Renal pelvis (tissue), 4 donors: ENCODE data around the gene ARHGEF28. TPM values are rescaled to one million over a fixed set of nuclear protein-coding genes. Genes with fewer than 3 reads are reported as not detected.

Source experiments
- DNase-seq: peaks from one replicate; pipeline ENCODE4 v3.0.0-alpha.2; 2013
- polyA plus RNA-seq, 3 donors: library from polyadenylated mRNA; unstranded; fragments of 120-200 nt; gene quantifications; one replicate each; pipeline ENCODE4 v1.2.1, GENCODE V29; 2013; ENCODE audit not compliant: insufficient read length in 3 of 3

ARHGEF28 gene
- polyA plus RNA-seq, 3 donors: 42.6 to 72.4 (median 60.2) TPM

DNA sequence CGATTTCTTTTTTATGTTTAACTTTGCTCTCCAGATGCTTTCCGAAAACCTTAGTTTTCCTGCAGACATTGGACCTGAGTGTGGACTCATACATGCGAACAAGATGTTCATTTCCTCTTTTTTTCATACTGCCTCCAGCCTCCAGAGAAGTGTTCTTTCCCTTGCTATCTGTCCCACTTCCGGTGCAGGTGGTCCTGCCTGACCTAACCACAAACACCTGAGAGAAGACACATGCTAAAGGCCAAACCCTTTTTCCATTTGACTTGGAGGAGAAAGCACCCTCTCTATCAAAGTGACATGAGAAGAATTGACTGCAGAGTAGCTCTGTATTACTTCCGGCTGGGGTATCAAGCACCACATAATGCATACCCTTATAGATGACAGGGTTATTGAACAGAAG is 334.0 kb downstream of the ARHGEF28 start:
- no peak for DNase-seq

DNA sequence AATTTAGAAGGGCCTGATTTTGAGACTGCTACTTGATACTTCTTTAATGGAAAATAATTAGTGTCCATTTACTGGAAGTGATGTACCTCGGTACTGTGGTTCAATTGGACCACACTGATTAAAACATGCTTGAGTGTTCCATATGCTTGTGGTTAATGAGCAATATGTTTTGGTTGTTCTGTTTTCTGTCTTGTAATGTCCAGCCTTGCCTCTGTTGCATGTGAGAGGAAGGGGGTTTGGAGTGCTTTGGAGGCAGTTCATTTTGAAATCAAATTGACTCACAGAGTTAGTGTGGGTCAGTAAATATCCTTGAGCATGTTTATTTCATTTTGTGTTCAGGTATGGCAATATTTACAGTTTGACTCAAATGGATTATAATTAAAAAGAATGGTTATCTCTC is 334.4 kb downstream of the ARHGEF28 start:
- no peak for DNase-seq

- peak; percentile 57 for DNase-seq
Observed at GRCh38 chr5:73962801-73963425, 336.9 kb downstream of the ARHGEF28 start.

DNA sequence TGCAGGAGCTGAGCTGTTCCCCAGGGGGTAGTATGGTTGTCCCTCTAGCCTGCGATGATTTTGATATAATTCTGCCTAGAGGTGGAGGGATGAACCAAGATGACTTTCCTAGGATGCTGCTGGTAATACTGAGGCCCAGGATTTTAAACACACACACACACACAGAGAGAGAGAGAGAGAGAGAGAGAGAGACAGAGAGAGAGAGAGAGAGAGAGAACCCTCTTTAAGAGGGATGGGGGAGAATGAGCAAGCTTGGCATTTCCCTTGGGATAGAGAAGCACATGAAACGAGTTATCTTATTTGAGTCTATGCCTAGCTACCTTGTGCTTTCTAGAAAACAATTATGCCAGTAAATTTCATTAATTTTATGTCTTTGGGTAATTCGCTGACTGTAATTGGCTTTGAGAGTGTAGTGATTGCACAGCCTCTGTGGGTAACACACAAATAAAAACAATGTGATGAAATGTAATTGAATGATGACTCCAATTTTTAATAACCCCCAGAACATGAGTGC is 338.4 kb downstream of the ARHGEF28 start:
- no peak for DNase-seq

GRCh38 chr5:73966451-73966850 is 340.5 kb downstream of the ARHGEF28 start:
- DNase-seq: no peak

DNA sequence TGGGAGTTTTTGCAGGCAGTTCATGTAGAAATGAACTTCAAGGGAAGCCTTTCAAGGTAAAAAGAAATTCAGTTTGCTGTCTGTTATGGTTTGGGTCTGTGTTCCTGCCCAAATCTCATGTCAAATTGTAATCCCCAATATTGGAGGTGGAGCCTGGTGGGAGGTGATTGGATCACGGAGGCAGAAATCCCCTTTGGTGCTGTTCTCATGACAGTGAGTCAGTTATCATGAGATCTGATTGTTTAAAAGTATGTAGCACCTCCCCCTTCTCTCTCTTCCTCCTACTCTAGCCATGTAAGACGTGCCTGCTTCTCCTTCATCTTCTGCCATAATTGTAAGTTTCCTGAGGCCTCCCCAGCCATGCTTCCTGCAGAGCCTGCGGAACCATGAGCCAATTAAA is 341.4 kb downstream of the ARHGEF28 start:
- DNase-seq: no peak

DNA sequence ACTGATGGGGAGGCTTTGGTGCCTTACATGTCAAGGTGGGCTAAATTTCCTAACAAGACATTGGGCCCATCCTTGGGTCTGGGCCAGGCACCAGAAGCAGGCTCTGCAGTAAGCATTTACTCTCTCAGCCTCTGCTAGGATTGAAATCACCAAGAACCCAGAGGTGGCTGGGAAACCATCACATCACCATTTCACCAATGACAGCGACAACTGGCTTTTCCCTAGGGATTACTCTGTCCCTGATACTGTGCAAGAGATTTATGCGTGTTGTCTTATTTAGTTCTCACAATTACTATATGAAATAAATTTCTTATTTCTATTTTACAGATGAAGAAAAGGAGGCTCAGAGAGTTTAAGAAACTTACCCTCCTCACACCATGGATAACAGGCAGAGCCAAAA is 342.2 kb downstream of the ARHGEF28 start:
- no peak for DNase-seq

GRCh38 chr5:73968729-73969128 is 342.7 kb downstream of the ARHGEF28 start:
- DNase-seq: no peak

DNA sequence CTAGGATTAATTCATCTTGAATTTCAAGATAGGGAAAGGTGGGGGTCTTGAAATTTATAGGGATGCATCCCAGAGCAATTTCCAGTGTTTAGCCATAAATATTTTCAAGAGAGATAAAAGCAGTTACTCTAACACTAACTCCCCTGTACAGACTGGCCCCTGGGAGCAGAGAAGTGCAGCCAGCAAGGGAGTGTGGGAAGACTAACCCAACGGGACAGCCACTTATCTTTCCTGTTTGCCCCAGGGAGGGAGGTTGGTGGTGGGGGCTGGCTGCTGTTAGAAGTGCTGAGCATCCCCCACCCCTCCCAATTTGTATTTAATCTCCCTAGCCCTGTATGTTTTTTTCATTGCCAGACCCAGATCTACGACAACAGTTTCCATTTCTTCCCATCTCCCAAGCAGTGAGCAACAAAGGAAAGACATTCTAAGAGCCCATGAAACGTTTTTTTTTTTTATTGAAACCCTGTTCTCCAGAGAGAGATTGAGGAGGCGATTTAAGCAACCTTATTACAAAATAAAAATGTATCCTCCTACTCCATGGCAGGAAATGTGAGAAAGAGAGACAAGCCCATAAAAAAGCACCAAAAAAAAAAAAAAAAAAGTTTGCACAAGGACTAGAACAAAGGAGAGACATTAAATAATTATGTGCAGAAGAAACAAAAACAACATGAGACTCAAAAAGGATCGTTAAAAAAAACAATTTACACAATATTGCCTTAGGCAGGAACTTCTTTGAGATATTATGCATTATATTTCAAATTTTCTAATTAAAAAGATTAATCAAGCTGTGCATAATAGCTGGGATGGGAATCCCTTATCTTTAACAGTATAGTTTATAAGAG is 343.4 kb downstream of the ARHGEF28 start:
- DNase-seq: no peak

DNA sequence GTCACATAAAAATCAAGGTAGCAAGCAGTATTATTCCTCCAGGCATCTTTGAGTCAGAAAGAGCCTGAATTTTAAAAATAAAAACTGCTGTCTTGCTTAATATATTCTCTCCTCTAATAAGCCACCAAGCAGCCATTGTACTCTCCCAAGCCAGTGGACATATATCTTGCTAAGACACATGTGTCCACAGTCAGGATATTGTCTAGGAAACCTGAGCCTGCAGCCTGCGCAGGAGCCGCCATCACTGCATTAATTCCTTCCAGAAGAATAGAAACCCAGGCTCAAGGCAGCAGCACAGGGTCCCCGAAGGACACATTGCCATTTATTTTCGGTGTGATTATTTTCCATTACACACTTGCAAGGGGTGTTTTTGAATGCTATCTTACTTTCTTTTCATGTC is 345.3 kb downstream of the ARHGEF28 start:
- DNase-seq: no peak

DNA sequence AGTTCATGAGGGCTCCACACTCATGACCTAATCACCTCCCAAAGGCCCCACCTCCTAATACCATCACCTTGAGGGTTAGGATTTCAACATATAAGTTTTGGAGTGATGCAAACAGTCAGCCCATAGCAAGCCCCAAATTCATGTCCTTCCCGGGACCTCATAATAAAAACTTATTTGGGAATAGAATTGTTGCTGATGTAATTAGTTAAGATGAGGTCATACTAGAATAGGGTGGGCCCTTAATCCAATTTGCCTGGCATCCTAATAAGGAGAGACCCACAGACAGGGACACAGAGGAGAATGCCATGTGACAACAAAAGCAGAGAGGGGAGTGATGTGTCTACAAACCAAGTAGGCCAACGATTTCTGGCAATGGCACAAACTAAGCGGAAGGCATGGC is 347.1 kb downstream of the ARHGEF28 start:
- DNase-seq: no peak

DNA sequence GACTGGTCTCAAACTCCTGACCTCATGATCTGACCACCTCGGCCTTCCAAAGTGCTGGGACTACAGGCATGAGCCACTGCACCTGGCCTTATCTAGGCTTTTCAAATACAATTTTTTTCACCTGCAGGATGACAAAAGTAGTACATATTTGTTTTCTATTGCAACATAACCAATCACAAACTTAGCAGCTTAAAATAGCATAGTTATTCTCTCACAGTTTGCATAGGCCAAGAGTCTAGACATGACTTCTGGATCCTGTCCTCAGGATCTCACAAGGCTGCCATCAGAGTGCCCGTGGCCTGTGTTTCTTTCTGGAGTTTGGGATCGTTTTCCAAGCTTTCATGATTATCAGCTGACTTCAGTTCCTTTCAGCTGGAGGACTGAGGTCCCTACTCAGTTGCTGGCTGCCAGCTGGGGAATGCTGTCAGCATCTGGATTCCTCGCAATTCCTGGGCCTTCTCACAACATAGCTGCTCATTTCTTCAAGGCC is 348.9 kb downstream of the ARHGEF28 start:
- DNase-seq: no peak

DNA sequence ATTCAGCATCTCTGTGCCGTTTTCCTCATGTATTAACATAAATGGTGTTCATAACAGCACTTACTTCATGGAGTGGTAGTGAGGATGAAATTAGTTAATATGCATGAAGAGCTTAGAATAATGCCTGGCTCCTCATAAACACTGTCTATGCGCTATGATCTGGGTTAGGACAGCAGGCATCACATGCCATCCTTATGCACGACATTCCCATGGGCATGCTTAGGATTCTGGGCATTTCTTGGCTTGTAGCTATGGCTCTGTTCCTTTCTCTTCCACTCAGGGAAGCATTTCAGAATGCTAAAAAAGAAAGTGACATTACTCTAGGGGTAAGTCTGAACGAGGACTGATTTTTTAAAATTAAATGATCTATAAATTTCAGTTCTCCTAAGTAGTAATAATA is 349.8 kb downstream of the ARHGEF28 start:
- DNase-seq: no peak

GRCh38 chr5:73977146-73977545 is 351.1 kb downstream of the ARHGEF28 start:
- DNase-seq: no peak

- DNase-seq: no peak
Observed at GRCh38 chr5:73979321-73979720, 353.3 kb downstream of the ARHGEF28 start.

DNA sequence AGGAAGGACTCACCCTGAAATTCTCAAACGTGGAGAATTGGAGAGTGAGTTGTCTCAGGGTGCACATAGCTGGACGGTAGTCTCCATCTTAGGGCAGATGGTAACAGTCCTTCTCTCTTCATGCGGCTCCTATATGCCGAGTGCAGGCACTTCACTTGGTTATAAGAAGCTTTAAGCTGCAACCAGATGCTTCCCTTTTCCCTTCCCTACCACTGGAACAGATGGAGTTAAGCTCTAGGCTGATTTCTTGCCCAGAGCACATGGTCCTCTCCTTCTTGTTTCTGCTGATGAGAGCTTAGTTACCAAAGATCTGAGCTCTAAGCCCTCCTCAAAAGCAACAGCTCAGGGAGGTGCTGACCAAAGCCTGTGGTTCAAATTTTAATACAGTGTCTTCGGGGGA is 355.7 kb downstream of the ARHGEF28 start:
- DNase-seq: no peak

DNA sequence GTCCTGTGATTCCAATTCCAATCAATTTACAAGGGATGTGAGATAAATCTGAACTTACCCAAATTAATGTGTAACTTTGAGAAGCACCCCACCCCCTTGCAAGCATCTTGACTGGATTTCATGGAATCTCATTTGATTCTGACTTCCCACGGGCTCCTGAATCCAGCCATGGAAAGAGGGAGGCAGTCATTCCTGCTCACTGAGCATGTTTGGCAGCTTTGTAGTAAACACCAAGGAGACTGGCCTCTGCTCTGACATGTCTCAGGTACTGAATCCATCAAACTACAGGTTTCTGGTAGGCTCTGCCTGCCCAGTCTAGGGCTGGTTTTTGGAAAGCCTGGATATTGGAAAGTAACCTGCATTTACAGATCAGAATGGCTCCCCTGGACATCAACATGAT is 357.6 kb downstream of the ARHGEF28 start:
- DNase-seq: no peak

DNA sequence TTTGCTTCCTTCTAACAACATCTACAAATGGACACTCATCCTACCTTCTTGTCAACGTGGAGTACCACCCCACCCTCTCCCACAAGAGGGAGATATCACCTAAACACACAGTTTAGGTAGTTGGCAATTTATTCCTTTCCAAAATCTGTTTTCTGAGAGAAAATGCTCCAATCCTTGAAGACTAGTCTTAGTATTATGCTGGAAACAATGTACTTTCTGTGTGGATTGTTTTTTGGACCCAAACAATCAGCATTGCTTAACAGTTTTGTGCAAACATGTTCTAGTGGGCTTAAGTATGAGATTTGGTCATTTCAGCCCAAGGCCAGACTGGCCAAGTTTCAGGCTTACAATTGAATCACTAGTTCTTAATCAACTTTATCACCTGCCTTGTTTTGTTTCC is 359.1 kb downstream of the ARHGEF28 start:
- DNase-seq: no peak

DNA sequence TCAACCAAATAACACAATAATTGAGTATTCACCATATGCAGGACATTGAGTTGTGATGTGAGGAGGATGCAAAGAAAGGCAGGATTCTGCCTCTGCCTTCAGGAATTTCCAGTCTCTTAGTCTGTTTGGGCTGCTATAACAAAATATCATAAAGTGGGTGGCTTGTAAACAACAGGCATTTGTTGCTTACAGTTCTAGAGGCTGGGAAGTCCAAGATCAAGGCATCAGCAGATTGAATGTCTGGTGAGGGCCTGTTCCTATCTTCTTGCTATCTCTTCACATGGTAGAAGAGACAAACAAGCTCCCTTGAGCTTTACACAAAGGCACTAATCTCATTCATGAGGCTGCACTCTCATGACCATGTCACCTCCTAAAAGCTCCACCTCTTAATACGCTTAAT is 360.7 kb downstream of the ARHGEF28 start:
- no peak for DNase-seq

DNA sequence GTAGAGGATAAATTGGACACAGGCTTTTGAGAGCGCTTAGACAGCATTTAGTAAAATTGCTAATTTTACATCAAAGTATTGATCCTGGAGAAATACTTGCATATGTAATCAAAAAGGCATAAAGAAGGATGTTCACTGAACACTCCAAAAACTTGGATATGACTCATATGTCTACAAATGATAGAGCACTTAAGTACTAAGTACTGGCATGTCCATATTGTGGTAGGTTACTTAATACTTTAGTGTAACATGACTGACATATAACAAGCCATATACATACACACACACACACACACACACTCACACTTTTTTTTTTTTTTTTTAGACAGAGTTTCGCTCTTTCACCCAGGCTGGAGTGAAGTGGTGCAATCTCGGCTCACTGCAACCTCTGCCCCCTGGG is 361.9 kb downstream of the ARHGEF28 start:
- no peak for DNase-seq

DNA sequence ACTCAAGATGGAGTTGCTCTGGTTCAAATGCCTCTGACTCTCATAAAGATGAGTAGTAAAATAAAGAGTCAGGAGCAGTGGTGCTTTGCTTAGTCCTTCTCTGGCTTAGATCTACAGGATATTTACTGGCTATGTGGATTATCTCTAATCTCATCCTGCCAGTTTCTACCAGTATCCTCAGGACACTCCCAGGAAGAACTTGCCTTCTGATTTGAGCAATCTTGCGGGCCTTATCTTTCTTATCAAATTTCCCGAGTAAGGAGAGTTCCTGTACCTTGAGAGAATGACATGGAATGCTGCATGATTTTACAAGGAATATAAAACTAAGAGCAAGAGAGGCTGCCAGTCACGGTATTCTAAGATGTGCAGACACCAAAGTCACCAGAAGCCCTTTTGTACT is 364.0 kb downstream of the ARHGEF28 start:
- no peak for DNase-seq
